CD4-positive, alpha-beta T cell (primary cell): ENCODE measurements around the gene DCLK1. TPM values are rescaled to one million over a fixed set of nuclear protein-coding genes. Genes with fewer than 3 reads are reported as not detected.

Source experiments
- ATAC-seq: fragments of 200-7000 bp; cut with Tn5 transposase; one replicate; pipeline ENCODE4 v1.10.0; 2022; ENCODE audit warnings: mild to moderate bottlenecking; ENCODE audit not compliant: poor library complexity
- CTCF ChIA-PET: fragments of 350-600 bp; sonication (Branson Sonifier 250); formaldehyde crosslinking; loops from one replicate; lab custom pipeline; 2021; ENCODE audit warnings: antibody characterized with exemption, inconsistent platforms; lab: Charles Lee
- POLR2A ChIA-PET: fragments of 350-600 bp; sonication (Branson Sonifier 250); formaldehyde crosslinking; loops from one replicate; lab custom pipeline; 2021; ENCODE audit warnings: antibody characterized with exemption, inconsistent platforms; lab: Charles Lee
- DNase-seq, 14 experiments: peaks; one replicate each; pipeline ENCODE4 v3.0.0-alpha.2; 2013 to 2020; ENCODE audit warnings: mixed read lengths in 2 of 14
- H3K27ac ChIP-seq, 2 donors: one replicate each; pipeline versions ENCODE4 v1.5.1 to v1.7.0; 2013; ENCODE audit warnings: low read length in 2 of 2, low read depth in 1 of 2, mild to moderate bottlenecking in 1 of 2
- H3K27me3 ChIP-seq, 2 experiments: 1 replicate in 1 of 2; 2 replicates in 1 of 2; pipeline versions ENCODE4 v1.6.1 to v1.7.0; 2013; ENCODE audit warnings: low read length in 2 of 2, control low read depth in 1 of 2, mild to moderate bottlenecking in 1 of 2, moderate library complexity in 1 of 2; ENCODE audit not compliant: insufficient read depth in 2 of 2, control insufficient read depth in 1 of 2
- H3K36me3 ChIP-seq: one replicate; pipeline ENCODE4 v1.6.1; 2013; ENCODE audit warnings: low read length, control low read depth; ENCODE audit not compliant: insufficient read depth
- H3K4me1 ChIP-seq: one replicate; pipeline ENCODE4 v1.6.1; 2013; ENCODE audit warnings: low read length, control low read depth; ENCODE audit not compliant: insufficient read depth
- H3K4me3 ChIP-seq: one replicate; pipeline ENCODE4 v1.5.1; 2013; ENCODE audit warnings: mild to moderate bottlenecking, low read length, moderate library complexity
- H3K9me3 ChIP-seq, 2 experiments: 1 replicate in 1 of 2; 2 replicates in 1 of 2; pipeline versions ENCODE4 v1.6.1 to v1.7.0; 2013; ENCODE audit warnings: low read length in 2 of 2, mild to moderate bottlenecking in 2 of 2, control low read depth in 1 of 2, moderate library complexity in 1 of 2; ENCODE audit not compliant: control insufficient read depth in 1 of 2, insufficient read depth in 1 of 2
- H3K27ac Mint-ChIP-seq: one replicate; pipeline ENCODE4 v1.8.0; 2020; ENCODE audit warnings: mixed read lengths
- H3K27me3 Mint-ChIP-seq: one replicate; pipeline ENCODE4 v1.8.0; 2021; ENCODE audit warnings: mixed read lengths
- H3K36me3 Mint-ChIP-seq: one replicate; pipeline ENCODE4 v1.8.0; 2021; ENCODE audit warnings: low read depth, mixed read lengths
- H3K4me1 Mint-ChIP-seq: one replicate; pipeline ENCODE4 v1.8.0; 2021; ENCODE audit warnings: low read depth, mixed read lengths
- H3K4me3 Mint-ChIP-seq: one replicate; pipeline ENCODE4 v1.8.0; 2020; ENCODE audit warnings: mild to moderate bottlenecking, mixed read lengths
- H3K9me3 Mint-ChIP-seq: one replicate; pipeline ENCODE4 v1.8.0; 2020; ENCODE audit warnings: mixed read lengths
- CTCF ChIP-seq: fragments of 200-600 bp; IDR thresholded peaks from one replicate; pipeline ENCODE4 v1.8.0; 2022; ENCODE audit warnings: antibody characterized with exemption, mild to moderate bottlenecking
- intact Hi-C, 2 experiments: fragments of 100-400 bp; cut with DNase I in 1 of 2; cut with micrococcal nuclease in 1 of 2; formaldehyde crosslinking; loops; one replicate each; pipeline versions ENCODE4 v1.15.1 to v1.9.0; 2023 to 2025; cut with DNase I, micrococcal nuclease
- total RNA-seq, 174 experiments: library from RNA in 2 of 174; stranded (reverse) in 2 of 174; gene quantifications; one replicate each; pipeline ENCODE4 v1.2.3 and lab custom pipeline; 2021 to 2026

Gene DCLK1
- total RNA-seq, 2 experiments from 2014 or later, result not detected

- no peaks in the 10 kb centered on the region for H3K4me1 Mint-ChIP-seq
- no peaks in the 10 kb centered on the region for H3K27me3 ChIP-seq
- H3K4me3 Mint-ChIP-seq, result no peak overlapping the region
- no peak overlapping the region for H3K27ac Mint-ChIP-seq
- H3K4me3 ChIP-seq, result no peak overlapping the region
- intact Hi-C loops, result no loop called here
- no peaks in the 10 kb centered on the region for H3K36me3 Mint-ChIP-seq
- H3K4me1 ChIP-seq, result no peaks in the 10 kb centered on the region
- DNase-seq (no peak), ATAC-seq (no peak)
- H3K9me3 ChIP-seq, result peaks cover 0 to 8% of the 10 kb centered on the region in 2 experiments
- TF ChIP-seq CTCF, result no peak
- CTCF ChIA-PET, result no interaction called here
- no peaks in the 10 kb centered on the region for H3K36me3 ChIP-seq
- H3K9me3 Mint-ChIP-seq, result peaks cover 3% of the 10 kb centered on the region
- peaks cover 38% of the 10 kb centered on the region for H3K27me3 Mint-ChIP-seq
- POLR2A ChIA-PET, result no interaction called here
- no peak overlapping the region for H3K27ac ChIP-seq
Observed at GRCh38 chr13:35857769-35858168, 273.4 kb downstream of the DCLK1 start.

- no peak for ATAC-seq
- Histone ChIP-seq H3K27me3 (no peaks in the 10 kb centered on the region), H3K4me1 (no peaks in the 10 kb centered on the region), H3K9me3 (peaks cover 0 to 7% of the 10 kb centered on the region in 2 experiments), H3K36me3 (no peaks in the 10 kb centered on the region), H3K27ac (no peak overlapping the region), H3K4me3 (no peak overlapping the region)
- Mint-ChIP-seq H3K4me3 (no peak overlapping the region), H3K27me3 (peaks cover 38% of the 10 kb centered on the region), H3K4me1 (no peaks in the 10 kb centered on the region), H3K27ac (no peak overlapping the region), H3K36me3 (no peaks in the 10 kb centered on the region), H3K9me3 (peaks cover 3% of the 10 kb centered on the region)
- no peak for DNase-seq
- no peak for TF ChIP-seq CTCF
- ChIA-PET POLR2A (no interaction called here), CTCF (no interaction called here)
- intact Hi-C loops, result no loop called here
Observed at GRCh38 chr13:35856721-35857364, 274.3 kb downstream of the DCLK1 start.

GRCh38 chr13:35856084-35856483, 275.1 kb downstream of the DCLK1 start:
- Mint-ChIP-seq H3K36me3 (no peaks in the 10 kb centered on the region), H3K27me3 (peaks cover 38% of the 10 kb centered on the region), H3K4me3 (no peak overlapping the region), H3K27ac (no peak overlapping the region), H3K4me1 (no peaks in the 10 kb centered on the region), H3K9me3 (peaks cover 3% of the 10 kb centered on the region)
- H3K4me3 ChIP-seq, result no peak overlapping the region
- no peak overlapping the region for H3K27ac ChIP-seq
- no peak for TF ChIP-seq CTCF
- ATAC-seq (no peak), DNase-seq (no peak)
- no peaks in the 10 kb centered on the region for H3K36me3 ChIP-seq
- H3K27me3 ChIP-seq, result no peaks in the 10 kb centered on the region
- CTCF ChIA-PET, result no interaction called here
- POLR2A ChIA-PET, result no interaction called here
- H3K4me1 ChIP-seq, result no peaks in the 10 kb centered on the region
- intact Hi-C loops, result no loop called here
- H3K9me3 ChIP-seq, result peaks cover 0 to 3% of the 10 kb centered on the region in 2 experiments
